ENCODE data around the gene STAC3.

Gene STAC3

DNA sequence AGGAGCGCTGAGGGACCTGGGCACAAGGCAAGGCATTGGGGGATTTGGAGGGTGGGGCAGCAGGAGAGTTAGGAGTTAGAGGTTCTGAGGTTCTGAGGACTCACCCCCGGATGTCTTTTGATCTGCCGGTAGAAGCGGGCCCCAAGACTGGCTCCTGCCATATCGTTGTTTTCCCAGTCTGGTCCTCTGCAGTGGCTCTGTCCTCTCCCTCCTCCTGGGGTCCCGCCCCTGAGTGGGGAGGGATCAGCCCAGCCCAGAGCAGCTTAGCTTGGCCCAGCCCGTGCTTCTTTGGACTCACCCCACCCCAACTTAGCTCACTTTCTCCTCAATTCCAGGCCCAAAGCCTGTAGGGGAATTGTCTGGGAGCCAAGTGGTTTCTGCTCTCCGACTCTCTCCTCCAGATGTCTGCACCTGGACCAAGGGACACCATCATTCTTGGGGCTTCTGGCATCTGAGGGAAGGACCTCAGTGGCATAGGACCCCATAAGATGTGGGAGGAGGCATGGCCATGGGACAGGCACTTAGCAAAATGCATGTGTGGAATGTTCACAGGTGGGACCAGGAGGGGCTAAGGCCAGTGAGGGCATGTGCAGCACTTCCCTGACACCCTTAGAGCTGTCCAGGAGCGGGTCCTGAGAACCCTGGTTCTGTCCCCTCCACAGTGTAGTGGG is 13.9 kb downstream of the STAC3 start:
- H3K4me3 ChIP-seq (ENCODE audit: insufficient read depth in 1 of 2, low read depth in 1 of 2, low read length in 2 of 2): no peak overlapping the region
- H2AK5ac ChIP-seq (ENCODE audit: low read length, severe bottlenecking): no peak overlapping the region
- H2BK12ac ChIP-seq (ENCODE audit: low read length in 2 of 2): no peak overlapping the region
- H3K14ac ChIP-seq (ENCODE audit: low read length in 2 of 2): no peak overlapping the region
- H3K27ac ChIP-seq (ENCODE audit: low read length, poor library complexity, severe bottlenecking): no peak overlapping the region
- H2BK5ac ChIP-seq (ENCODE audit: low read depth, low read length, poor library complexity, severe bottlenecking): no peak overlapping the region
- H2BK15ac ChIP-seq (ENCODE audit: low read depth, poor library complexity, severe bottlenecking): no peak overlapping the region
- H3K4ac ChIP-seq (ENCODE audit: low read depth in 1 of 2, low read length in 2 of 2): no peak overlapping the region
- no peak overlapping the region for H3K4me2 ChIP-seq (ENCODE audit: low read length, poor library complexity, severe bottlenecking)
- peaks cover 38% of the 10 kb centered on the region for H3K4me1 ChIP-seq (ENCODE audit: control insufficient read depth, insufficient read depth, low read depth, low read length)
- H3K9me3 ChIP-seq (ENCODE audit: control insufficient read depth, low read length): no peaks in the 10 kb centered on the region
- H3K36me3 ChIP-seq (ENCODE audit: control insufficient read depth in 1 of 2, insufficient read depth in 2 of 2, low read depth in 1 of 2, low read length in 2 of 2): peaks cover 29 to 44% of the 10 kb centered on the region in 2 experiments
- DNase-seq: peak; percentile 30
- peaks cover 15% of the 10 kb centered on the region for H3K79me1 ChIP-seq (replicated peaks; ENCODE audit: low read length, poor library complexity, severe bottlenecking)
- H4K8ac ChIP-seq (ENCODE audit: low read length): no peak overlapping the region
- no peak overlapping the region for H3K18ac ChIP-seq (ENCODE audit: low read depth in 1 of 2, low read length in 2 of 2)
- no peak overlapping the region for H2BK120ac ChIP-seq (ENCODE audit: low read depth, low read length)
- H3K9ac ChIP-seq (ENCODE audit: low read length): peak overlapping the region; percentile 14
- peaks cover 29 to 61% of the 10 kb centered on the region in 2 experiments for H3K27me3 ChIP-seq (ENCODE audit: control insufficient read depth in 1 of 2, insufficient read depth in 1 of 2, low read length in 2 of 2)
- no peak overlapping the region for H4K91ac ChIP-seq (ENCODE audit: low read length)
- H3K23ac ChIP-seq (ENCODE audit: low read length in 2 of 2): peak overlapping the region in 1 of 2 experiments; percentile 70
- WGBS: 35% methylated on average over 7 of the region's 9 CpGs
- H2AFZ ChIP-seq (ENCODE audit: low read depth, low read length): no peak overlapping the region

GRCh38 chr12:57236201-57236924 is 14.6 kb downstream of the STAC3 start:
- H3K27ac ChIP-seq (ENCODE audit: low read length, poor library complexity, severe bottlenecking): no peak overlapping the region
- H2BK15ac ChIP-seq (ENCODE audit: low read depth, poor library complexity, severe bottlenecking): no peak overlapping the region
- H2AK5ac ChIP-seq (ENCODE audit: low read length, severe bottlenecking): no peak overlapping the region
- no peaks in the 10 kb centered on the region for H3K9me3 ChIP-seq (ENCODE audit: control insufficient read depth, low read length)
- peak overlapping the region in 1 of 2 experiments; percentile 9 for H3K18ac ChIP-seq (ENCODE audit: low read depth in 1 of 2, low read length in 2 of 2)
- no peak for DNase-seq
- H3K4me2 ChIP-seq (ENCODE audit: low read length, poor library complexity, severe bottlenecking): no peak overlapping the region
- 40% methylated on average over 35 of the region's 40 CpGs for WGBS
- H3K4ac ChIP-seq (ENCODE audit: low read depth in 1 of 2, low read length in 2 of 2): no peak overlapping the region
- H2BK12ac ChIP-seq (ENCODE audit: low read length in 2 of 2): no peak overlapping the region
- H3K36me3 ChIP-seq (ENCODE audit: control insufficient read depth in 1 of 2, insufficient read depth in 2 of 2, low read depth in 1 of 2, low read length in 2 of 2): peaks cover 36 to 51% of the 10 kb centered on the region in 2 experiments
- H3K23ac ChIP-seq (ENCODE audit: low read length in 2 of 2): no peak overlapping the region
- no peak overlapping the region for H2BK5ac ChIP-seq (ENCODE audit: low read depth, low read length, poor library complexity, severe bottlenecking)
- peaks cover 20% of the 10 kb centered on the region for H3K79me1 ChIP-seq (replicated peaks; ENCODE audit: low read length, poor library complexity, severe bottlenecking)
- H3K27me3 ChIP-seq (ENCODE audit: control insufficient read depth in 1 of 2, insufficient read depth in 1 of 2, low read length in 2 of 2): peaks cover 22 to 54% of the 10 kb centered on the region in 2 experiments
- peak overlapping the region in 1 of 2 experiments; percentile 9 for H3K4me3 ChIP-seq (ENCODE audit: insufficient read depth in 1 of 2, low read depth in 1 of 2, low read length in 2 of 2)
- peaks cover 39% of the 10 kb centered on the region for H3K4me1 ChIP-seq (ENCODE audit: control insufficient read depth, insufficient read depth, low read depth, low read length)
- peak overlapping the region in 1 of 2 experiments; percentile 21 for H3K14ac ChIP-seq (ENCODE audit: low read length in 2 of 2)
- H2AFZ ChIP-seq (ENCODE audit: low read depth, low read length): no peak overlapping the region
- H4K8ac ChIP-seq (ENCODE audit: low read length): peak overlapping the region; percentile 20
- peak overlapping the region; percentile 7 for H4K91ac ChIP-seq (ENCODE audit: low read length)
- H2BK120ac ChIP-seq (ENCODE audit: low read depth, low read length): no peak overlapping the region
- peak overlapping the region; percentile 14 for H3K9ac ChIP-seq (ENCODE audit: low read length)

- Histone ChIP-seq H3K27me3 (ENCODE audit: control insufficient read depth in 1 of 2, insufficient read depth in 1 of 2, low read length in 2 of 2) (peaks cover 16 to 48% of the 10 kb centered on the region in 2 experiments), H4K91ac (ENCODE audit: low read length) (peak overlapping the region; percentile 56), H2BK15ac (ENCODE audit: low read depth, poor library complexity, severe bottlenecking) (no peak overlapping the region), H3K14ac (ENCODE audit: low read length in 2 of 2) (no peak overlapping the region), H3K23ac (ENCODE audit: low read length in 2 of 2) (no peak overlapping the region), H3K4me3 (ENCODE audit: insufficient read depth in 1 of 2, low read depth in 1 of 2, low read length in 2 of 2) (no peak overlapping the region), H3K4ac (ENCODE audit: low read depth in 1 of 2, low read length in 2 of 2) (no peak overlapping the region), H2AK5ac (ENCODE audit: low read length, severe bottlenecking) (no peak overlapping the region), H3K4me2 (ENCODE audit: low read length, poor library complexity, severe bottlenecking) (no peak overlapping the region), H3K18ac (ENCODE audit: low read depth in 1 of 2, low read length in 2 of 2) (no peak overlapping the region), H2AFZ (ENCODE audit: low read depth, low read length) (no peak overlapping the region), H3K9me3 (ENCODE audit: control insufficient read depth, low read length) (no peaks in the 10 kb centered on the region), H3K79me1 (replicated peaks; ENCODE audit: low read length, poor library complexity, severe bottlenecking) (peaks cover 23% of the 10 kb centered on the region), H2BK12ac (ENCODE audit: low read length in 2 of 2) (no peak overlapping the region), H2BK120ac (ENCODE audit: low read depth, low read length) (no peak overlapping the region), H3K9ac (ENCODE audit: low read length) (peak overlapping the region; percentile 7), H3K27ac (ENCODE audit: low read length, poor library complexity, severe bottlenecking) (no peak overlapping the region), H3K4me1 (ENCODE audit: control insufficient read depth, insufficient read depth, low read depth, low read length) (peaks cover 41% of the 10 kb centered on the region), H3K36me3 (ENCODE audit: control insufficient read depth in 1 of 2, insufficient read depth in 2 of 2, low read depth in 1 of 2, low read length in 2 of 2) (peaks cover 42 to 54% of the 10 kb centered on the region in 2 experiments), H2BK5ac (ENCODE audit: low read depth, low read length, poor library complexity, severe bottlenecking) (no peak overlapping the region), H4K8ac (ENCODE audit: low read length) (no peak overlapping the region)
- 87% methylated on average over 5 of the region's 8 CpGs for WGBS
- no peak for DNase-seq
Measured at GRCh38 chr12:57235728-57236131, 15.3 kb downstream of the STAC3 start.

Data from mesenchymal stem cell (in vitro differentiated cells and primary cell).